ENCODE data around the gene PGA3. TPM values are rescaled to one million over a fixed set of nuclear protein-coding genes. Genes with fewer than 3 reads are reported as not detected.
"Not testable (repeated sequence)": the region's sequence is repeated elsewhere in the genome, so short reads cannot be mapped to it uniquely, and the experiment has no call there.

Gene PGA3
- total RNA-seq, 1 donor from 2014 or later: 2.5 TPM

DNA sequence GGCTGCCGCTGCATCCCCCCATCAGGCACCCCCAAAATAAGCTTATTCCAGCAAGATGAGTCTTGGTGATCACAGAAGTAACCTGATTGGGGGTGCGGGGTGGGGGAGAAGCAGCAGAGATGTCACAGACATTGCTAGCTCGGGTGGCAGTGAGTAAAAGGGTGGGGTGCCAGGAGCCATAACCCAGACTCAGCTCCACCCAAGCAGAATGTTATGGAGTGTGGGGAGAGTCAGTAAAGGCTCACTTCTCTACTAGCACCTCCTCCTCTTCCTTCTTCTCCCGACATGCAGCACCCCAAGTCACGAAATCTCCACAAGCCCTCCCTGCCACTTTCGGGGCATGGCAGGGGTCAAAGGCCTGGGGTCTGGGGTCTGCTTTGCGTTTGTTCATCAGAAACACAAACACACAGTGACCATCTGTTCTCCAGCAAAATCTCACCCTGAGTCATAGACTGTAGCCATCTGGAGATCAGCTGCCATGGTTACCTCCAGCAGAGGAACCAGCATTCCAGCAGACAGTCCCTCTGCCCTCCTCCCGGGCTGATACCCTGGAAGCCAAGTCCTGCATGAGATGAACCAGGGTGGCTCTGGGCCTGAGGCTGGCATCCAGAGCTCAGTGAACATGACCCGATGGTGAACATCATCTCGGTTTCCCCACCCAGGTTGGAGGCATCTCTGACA, 42.1 kb downstream of the PGA3 start:
- H3K4me3 ChIP-seq; H3K27ac ChIP-seq; H3K36me3 ChIP-seq; H3K9me3 ChIP-seq; DNase-seq (ENCODE audit: extremely low spot score in 2 of 2); H3K27me3 ChIP-seq; H3K4me1 ChIP-seq; intact Hi-C loops (cut with DNase I): not testable (repeated sequence)

DNA sequence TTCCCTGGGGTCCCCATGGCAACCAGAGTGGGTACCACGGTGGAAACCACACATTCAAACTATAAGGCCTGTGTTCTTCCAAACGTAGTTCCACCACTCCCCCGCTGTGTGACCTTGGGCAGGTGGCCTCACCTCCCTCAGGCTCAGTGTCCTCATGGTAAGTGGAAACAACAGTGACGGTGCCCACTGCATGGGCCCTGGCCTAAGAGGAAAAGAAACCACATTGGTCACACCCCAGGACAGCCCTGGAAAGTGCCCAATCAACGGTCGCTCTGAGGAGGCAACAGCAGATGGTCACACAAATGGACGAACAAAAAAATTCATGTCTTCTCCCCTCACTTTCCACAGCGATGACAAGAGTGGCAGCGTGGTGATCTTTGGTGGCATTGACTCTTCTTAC, 44.8 kb downstream of the PGA3 start:
- H3K27ac ChIP-seq; DNase-seq (ENCODE audit: extremely low spot score in 2 of 2); intact Hi-C loops (cut with DNase I); H3K27me3 ChIP-seq; H3K36me3 ChIP-seq; H3K9me3 ChIP-seq; H3K4me1 ChIP-seq; H3K4me3 ChIP-seq: not testable (repeated sequence)

DNA sequence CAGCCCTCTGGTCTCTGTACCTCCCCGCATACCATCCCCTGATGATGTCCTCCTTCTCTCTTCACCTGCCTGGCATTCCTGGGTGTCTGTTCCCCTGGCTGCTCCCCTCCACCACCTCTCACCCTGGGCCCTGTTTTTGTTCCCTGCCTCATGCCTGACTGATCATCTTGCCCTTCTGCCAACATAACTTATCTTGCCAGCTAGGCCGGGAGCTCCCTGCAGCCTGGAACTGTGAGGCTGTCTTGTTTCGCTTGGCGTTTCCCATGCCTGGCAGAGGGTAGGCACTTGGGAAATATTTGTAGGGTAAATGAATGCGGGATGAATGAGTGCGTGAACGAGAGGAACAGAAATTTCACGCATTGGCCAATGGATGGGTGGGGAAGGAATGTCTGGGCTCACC, 45.9 kb downstream of the PGA3 start:
- H3K36me3 ChIP-seq; H3K27me3 ChIP-seq; H3K9me3 ChIP-seq; DNase-seq (ENCODE audit: extremely low spot score in 2 of 2); intact Hi-C loops (cut with DNase I); H3K4me3 ChIP-seq; H3K27ac ChIP-seq; H3K4me1 ChIP-seq: not testable (repeated sequence)

DNA sequence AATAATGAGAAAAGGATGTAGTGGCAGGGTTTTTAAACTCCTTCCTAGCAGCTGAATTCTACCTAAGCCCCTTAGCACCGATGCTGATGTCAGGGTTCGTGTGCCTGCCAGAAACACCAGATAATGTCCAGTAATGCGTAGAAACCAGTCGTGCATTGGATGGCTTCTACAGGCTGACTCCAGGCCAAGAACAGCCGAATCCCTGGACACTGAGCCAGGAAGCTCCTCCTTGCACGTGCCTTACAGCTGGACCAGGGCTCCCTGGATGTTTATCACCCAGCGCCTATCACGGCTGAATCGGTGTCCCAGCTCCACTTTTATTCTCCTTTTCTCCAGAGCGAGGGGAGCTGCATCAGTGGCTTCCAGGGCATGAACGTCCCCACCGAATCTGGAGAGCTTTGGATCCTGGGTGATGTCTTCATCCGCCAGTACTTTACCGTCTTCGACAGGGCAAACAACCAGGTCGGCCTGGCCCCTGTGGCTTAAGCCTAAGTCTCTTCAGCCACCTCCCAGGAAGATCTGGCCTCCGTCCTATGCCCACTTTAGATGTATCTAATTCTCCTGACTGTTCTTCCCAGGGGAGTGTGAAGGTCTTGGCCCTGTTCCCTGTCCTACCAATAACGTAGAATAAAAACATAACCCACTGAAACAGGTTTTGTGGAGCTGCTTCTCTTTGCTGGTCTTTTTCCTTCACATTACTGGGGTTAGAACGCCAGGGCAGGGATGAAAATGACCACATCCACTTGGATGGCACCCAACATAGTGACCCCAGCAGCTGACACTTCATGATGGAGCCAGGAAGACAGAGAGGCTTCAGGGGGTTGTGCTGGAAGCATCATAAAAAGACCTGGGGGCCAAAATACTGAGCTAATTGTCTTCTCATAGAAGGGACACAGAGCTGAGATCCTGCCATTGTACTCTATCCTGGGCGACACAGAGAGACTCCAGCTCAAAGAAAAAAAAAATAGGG, 47.8 kb downstream of the PGA3 start:
- DNase-seq (ENCODE audit: extremely low spot score in 2 of 2); H3K4me3 ChIP-seq; H3K27me3 ChIP-seq; H3K4me1 ChIP-seq; H3K36me3 ChIP-seq; intact Hi-C loops (cut with DNase I); H3K9me3 ChIP-seq; H3K27ac ChIP-seq: not testable (repeated sequence)

DNA sequence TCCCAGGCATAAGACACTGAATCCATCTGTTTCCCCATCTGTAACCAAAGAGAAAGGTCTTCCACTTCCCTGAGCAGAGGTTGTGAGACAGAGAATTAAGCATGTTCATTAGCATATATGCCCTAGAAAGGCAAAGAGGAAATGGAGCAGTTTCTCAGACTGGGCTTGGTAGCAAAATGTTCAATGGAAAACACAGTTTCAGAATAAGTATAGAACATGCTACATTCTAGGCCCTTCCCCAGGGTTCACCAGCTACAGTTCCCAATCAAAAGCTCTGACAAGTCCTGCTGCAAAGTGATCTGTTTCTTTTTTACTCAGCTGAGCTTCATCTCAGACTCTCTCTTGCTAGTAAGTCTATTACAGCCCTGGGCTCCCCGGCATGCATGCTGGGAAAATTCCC, 49.0 kb downstream of the PGA3 start:
- H3K36me3 ChIP-seq; H3K4me1 ChIP-seq; H3K27me3 ChIP-seq; H3K4me3 ChIP-seq; intact Hi-C loops (cut with DNase I); H3K27ac ChIP-seq; H3K9me3 ChIP-seq; DNase-seq (ENCODE audit: extremely low spot score in 2 of 2): not testable (repeated sequence)

DNA sequence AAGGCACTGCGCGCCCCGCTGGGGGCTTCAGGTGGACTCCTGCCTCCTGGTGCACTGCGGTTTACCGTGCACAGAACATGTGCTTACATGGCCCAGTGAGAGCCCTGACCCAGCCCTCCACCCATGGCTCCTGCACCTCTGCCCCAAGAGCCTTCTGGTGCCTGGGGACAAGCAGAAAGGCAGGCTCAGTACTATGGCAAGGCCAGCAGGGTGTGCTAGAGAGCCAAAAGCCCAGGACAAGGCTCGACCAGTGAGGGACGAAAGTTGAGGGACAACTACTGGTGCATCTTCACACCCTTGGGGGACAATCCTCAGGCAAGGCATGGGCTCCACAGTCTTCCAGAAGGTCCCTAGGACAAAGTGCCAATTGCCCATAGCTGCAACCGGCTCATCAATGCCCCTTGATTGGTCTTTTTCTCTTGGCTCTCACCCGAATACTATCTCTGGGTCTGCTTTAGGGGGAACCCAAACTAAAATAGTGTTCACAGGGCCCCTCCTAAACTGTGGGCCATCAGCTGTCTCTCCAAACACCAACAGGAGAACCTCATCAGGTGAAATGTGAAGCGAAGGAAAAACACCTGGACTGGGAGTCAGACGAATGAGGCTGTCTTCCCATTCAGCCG, 51.2 kb downstream of the PGA3 start:
- TF ChIP-seq POLR2A (IDR thresholded peaks at IDR 0.05) (no peak), POLR2AphosphoS5 (IDR thresholded peaks at IDR 0.05; ENCODE audit: insufficient read depth in 1 of 2, low read depth in 1 of 2) (no peak)
- TF ChIP-seq, protein P1, sequence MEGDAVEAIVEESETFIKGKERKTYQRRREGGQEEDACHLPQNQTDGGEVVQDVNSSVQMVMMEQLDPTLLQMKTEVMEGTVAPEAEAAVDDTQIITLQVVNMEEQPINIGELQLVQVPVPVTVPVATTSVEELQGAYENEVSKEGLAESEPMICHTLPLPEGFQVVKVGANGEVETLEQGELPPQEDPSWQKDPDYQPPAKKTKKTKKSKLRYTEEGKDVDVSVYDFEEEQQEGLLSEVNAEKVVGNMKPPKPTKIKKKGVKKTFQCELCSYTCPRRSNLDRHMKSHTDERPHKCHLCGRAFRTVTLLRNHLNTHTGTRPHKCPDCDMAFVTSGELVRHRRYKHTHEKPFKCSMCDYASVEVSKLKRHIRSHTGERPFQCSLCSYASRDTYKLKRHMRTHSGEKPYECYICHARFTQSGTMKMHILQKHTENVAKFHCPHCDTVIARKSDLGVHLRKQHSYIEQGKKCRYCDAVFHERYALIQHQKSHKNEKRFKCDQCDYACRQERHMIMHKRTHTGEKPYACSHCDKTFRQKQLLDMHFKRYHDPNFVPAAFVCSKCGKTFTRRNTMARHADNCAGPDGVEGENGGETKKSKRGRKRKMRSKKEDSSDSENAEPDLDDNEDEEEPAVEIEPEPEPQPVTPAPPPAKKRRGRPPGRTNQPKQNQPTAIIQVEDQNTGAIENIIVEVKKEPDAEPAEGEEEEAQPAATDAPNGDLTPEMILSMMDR (IDR thresholded peaks at IDR 0.05): peak; percentile 7 to 65 (median 53)
- Histone ChIP-seq H3K9me3 (no peaks in the 10 kb centered on the region), H3K27me3 (no peaks in the 10 kb centered on the region), H3K27ac (no peak overlapping the region), H3K36me3 (no peaks in the 10 kb centered on the region), H3K4me1 (no peaks in the 10 kb centered on the region), H3K4me3 (no peak overlapping the region)
- intact Hi-C loops (cut with DNase I): no loop called here
- no peak for DNase-seq (ENCODE audit: extremely low spot score in 2 of 2)

DNA sequence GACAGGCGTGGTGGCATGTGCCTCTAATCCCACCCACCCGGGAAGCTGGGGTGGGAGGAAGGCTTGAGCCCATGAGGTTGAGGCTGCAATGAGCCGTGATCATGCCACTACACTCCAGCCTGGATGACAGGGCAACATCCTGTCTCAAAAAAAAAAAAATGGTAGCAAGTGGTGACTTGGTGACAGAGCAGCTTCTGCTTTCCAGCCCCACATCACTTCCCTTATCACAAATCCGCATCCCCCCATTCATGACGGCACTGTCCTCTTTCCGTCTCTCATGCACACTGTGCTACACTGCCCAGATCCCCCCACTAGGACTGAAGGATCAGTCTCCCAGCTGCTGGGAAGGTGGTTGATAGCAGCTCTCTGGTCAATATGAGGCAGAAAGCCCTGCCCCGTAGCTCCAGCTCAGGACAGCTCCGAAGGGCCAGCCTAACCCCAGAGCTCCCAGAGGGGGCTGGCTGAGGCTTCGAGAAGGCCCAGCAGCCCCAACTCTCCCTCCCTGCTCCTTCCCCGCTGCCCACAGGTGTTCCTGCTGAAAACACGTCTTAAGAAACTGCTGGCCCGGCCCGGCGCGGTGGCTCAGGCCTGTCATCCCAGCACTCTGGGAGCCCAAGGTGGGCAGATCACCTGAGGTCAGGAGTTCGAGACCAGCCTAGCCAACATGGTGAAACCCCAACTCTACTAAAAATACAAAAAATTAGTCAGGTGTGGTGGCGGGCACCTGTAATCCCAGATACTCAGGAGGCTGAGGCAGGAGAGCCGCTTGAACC, 53.6 kb downstream of the PGA3 start:
- Histone ChIP-seq H3K9me3 (no peaks in the 10 kb centered on the region), H3K4me1 (no peaks in the 10 kb centered on the region), H3K27me3 (no peaks in the 10 kb centered on the region), H3K4me3 (no peak overlapping the region), H3K36me3 (no peaks in the 10 kb centered on the region), H3K27ac (no peak overlapping the region)
- DNase-seq (ENCODE audit: extremely low spot score in 2 of 2): no peak
- intact Hi-C loops (cut with DNase I): no loop called here
- TF ChIP-seq, protein P1 (IDR thresholded peaks at IDR 0.05): no peak
- TF ChIP-seq POLR2A (IDR thresholded peaks at IDR 0.05) (no peak), POLR2AphosphoS5 (IDR thresholded peaks at IDR 0.05; ENCODE audit: insufficient read depth in 1 of 2, low read depth in 1 of 2) (no peak)
